ENCODE measurements around the gene SVIP.

DNA sequence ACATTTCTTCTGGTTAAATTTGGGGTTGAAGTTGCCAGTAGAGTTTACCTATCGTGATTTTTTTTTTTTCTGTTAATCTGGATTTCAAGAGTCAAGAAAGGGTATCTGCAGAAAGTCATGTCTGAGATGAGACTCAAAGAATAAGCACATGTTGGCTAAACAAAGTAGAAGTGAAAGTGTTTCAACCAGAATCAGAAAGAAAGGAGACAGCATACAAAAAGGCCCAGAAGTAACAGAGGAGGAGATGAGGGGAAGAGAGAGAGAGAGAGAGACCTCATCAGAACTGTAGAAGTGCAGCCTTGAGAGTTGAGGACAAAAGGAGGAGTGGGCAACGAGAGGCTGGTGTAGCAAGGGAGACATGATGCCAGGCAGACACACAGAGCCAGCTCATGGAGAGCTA is 54.9 kb downstream of the SVIP start:
- TF ChIP-seq, protein P1, sequence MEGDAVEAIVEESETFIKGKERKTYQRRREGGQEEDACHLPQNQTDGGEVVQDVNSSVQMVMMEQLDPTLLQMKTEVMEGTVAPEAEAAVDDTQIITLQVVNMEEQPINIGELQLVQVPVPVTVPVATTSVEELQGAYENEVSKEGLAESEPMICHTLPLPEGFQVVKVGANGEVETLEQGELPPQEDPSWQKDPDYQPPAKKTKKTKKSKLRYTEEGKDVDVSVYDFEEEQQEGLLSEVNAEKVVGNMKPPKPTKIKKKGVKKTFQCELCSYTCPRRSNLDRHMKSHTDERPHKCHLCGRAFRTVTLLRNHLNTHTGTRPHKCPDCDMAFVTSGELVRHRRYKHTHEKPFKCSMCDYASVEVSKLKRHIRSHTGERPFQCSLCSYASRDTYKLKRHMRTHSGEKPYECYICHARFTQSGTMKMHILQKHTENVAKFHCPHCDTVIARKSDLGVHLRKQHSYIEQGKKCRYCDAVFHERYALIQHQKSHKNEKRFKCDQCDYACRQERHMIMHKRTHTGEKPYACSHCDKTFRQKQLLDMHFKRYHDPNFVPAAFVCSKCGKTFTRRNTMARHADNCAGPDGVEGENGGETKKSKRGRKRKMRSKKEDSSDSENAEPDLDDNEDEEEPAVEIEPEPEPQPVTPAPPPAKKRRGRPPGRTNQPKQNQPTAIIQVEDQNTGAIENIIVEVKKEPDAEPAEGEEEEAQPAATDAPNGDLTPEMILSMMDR (IDR thresholded peaks at IDR 0.05), result no peak
- TF ChIP-seq POLR2A (IDR thresholded peaks at IDR 0.05), result no peak

Measured in heart left ventricle (tissue), 13 donors.